Neural progenitor cell (in vitro differentiated cells): ENCODE data around the gene B4GALT4.
"Not testable (repeated sequence)": the region's sequence is repeated elsewhere in the genome, so short reads cannot be mapped to it uniquely, and the experiment has no call there.

Source experiments
- CTCF ChIP-seq: fragments of 200-600 bp; sonication (generic); IDR thresholded peaks from 2 replicates; pipeline ENCODE4 v1.5.1; 2017; ENCODE audit warnings: antibody characterized with exemption, mild to moderate bottlenecking
- EZH2 ChIP-seq: fragments of 200-600 bp; sonication (generic); IDR thresholded peaks from 2 replicates; pipeline ENCODE4 v1.6.1; 2017; ENCODE audit warnings: antibody characterized with exemption, mild to moderate bottlenecking, moderate library complexity
- EZH2phosphoT487 ChIP-seq: fragments of 200-600 bp; sonication (generic); IDR thresholded peaks from 2 replicates; pipeline ENCODE4 v1.6.1; 2017; ENCODE audit warnings: antibody characterized with exemption

DNA sequence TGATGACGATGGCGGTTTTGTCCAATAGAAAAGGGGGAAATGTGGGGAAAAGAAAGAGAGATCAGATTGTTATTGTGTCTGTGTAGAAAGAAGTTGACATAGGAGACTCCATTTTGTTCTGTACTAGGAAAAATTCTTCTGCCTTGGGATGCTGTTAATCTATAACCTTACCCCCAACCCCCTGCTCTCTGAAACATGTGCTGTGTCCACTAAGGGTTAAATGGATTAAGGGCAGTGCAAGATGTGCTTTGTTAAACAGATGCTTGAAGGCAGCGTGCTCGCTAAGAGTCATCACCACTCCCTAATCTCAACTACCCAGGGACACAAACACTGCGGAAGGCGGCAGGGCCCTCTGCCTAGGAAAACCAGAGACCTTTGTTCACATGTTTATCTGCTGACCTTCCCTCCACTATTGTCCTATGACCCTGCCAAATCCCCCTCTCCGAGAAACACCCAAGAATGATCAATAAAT lies 2.4 kb upstream of the B4GALT4 start:
- TF ChIP-seq CTCF, EZH2, EZH2phosphoT487: not testable (repeated sequence)
